H1 (cell line): ENCODE results near the gene TMEM170A.

Source experiments
- ASH2L ChIP-seq: fragments of 200-600, 300-600 bp; sonication (generic); IDR thresholded peaks from one replicate; pipeline ENCODE4 v1.7.1; 2017; ENCODE audit warnings: low read length
- CEBPB ChIP-seq: IDR thresholded peaks from 2 replicates; pipeline ENCODE4 v1.6.1; 2012; ENCODE audit warnings: low read depth, low read length
- MAFK ChIP-seq: IDR thresholded peaks from 2 replicates; pipeline ENCODE4 v1.6.1; 2012; ENCODE audit warnings: low read depth, mild to moderate bottlenecking, improper control_type of control experiment, low read length
- SIX5 ChIP-seq: IDR thresholded peaks from 2 replicates; pipeline ENCODE4 v1.6.1; 2011; ENCODE audit warnings: mild to moderate bottlenecking, low read depth, low read length
- SP1 ChIP-seq: IDR thresholded peaks from 2 replicates; pipeline ENCODE4 v1.6.1; 2011; ENCODE audit warnings: low read depth, low read length
- YY1 ChIP-seq: IDR thresholded peaks from 2 replicates; pipeline ENCODE4 v1.6.1; 2011; ENCODE audit warnings: low read depth, mild to moderate bottlenecking, low read length
- TF ChIP-seq, protein P1 (sequence below), 3 experiments: IDR thresholded peaks; 1 replicate in 2 of 3; 2 replicates in 1 of 3; pipeline versions ENCODE4 v1.5.1 to v1.6.1; 2011; ENCODE audit warnings: low read length in 3 of 3, mild to moderate bottlenecking in 3 of 3, inconsistent platforms in 2 of 3, low read depth in 1 of 3, moderate library complexity in 1 of 3; ENCODE audit not compliant: insufficient read depth in 1 of 3; ENCODE audit errors: control extremely low read depth in 1 of 3
- TF ChIP-seq, protein P2 (sequence below): IDR thresholded peaks from 2 replicates; pipeline ENCODE4 v1.6.1; 2012; ENCODE audit warnings: inconsistent platforms

DNA sequence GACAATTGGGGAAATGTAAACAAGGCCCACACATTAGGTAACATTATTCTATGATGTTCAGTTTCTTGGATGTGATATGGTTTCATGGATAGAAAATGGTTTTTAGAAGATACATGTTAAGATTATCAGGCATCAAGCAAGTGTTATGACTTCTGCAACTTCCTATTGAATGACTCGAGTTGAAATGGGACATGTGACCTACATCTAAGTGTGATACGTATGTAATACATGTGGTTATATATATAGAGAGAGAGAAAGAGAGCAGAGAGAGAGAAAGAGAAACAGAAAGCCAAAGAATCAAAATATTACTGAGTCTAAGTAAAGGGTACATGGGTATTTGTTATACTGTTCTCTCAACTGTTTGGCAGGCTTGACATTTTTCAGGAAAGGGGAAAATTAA, 1.7 kb downstream of the TMEM170A start:
- TF ChIP-seq SP1 (no peak), YY1 (no peak), ASH2L (no peak), CEBPB (no peak), MAFK (no peak), SIX5 (no peak)
- TF ChIP-seq, protein P1, sequence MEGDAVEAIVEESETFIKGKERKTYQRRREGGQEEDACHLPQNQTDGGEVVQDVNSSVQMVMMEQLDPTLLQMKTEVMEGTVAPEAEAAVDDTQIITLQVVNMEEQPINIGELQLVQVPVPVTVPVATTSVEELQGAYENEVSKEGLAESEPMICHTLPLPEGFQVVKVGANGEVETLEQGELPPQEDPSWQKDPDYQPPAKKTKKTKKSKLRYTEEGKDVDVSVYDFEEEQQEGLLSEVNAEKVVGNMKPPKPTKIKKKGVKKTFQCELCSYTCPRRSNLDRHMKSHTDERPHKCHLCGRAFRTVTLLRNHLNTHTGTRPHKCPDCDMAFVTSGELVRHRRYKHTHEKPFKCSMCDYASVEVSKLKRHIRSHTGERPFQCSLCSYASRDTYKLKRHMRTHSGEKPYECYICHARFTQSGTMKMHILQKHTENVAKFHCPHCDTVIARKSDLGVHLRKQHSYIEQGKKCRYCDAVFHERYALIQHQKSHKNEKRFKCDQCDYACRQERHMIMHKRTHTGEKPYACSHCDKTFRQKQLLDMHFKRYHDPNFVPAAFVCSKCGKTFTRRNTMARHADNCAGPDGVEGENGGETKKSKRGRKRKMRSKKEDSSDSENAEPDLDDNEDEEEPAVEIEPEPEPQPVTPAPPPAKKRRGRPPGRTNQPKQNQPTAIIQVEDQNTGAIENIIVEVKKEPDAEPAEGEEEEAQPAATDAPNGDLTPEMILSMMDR (IDR thresholded peaks at IDR 0.05; ENCODE audit: control extremely low read depth in 1 of 3, insufficient read depth in 1 of 3, low read depth in 1 of 3, low read length in 3 of 3), result no peak
- TF ChIP-seq, protein P2, sequence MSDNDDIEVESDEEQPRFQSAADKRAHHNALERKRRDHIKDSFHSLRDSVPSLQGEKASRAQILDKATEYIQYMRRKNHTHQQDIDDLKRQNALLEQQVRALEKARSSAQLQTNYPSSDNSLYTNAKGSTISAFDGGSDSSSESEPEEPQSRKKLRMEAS, result no peak
